Measurements from ENCODE around the gene IL12RB1.
"Not testable (repeated sequence)": the region's sequence is repeated elsewhere in the genome, so short reads cannot be mapped to it uniquely, and the experiment has no call there.

Gene IL12RB1

GRCh38 chr19:18110609-18111232 lies 24.0 kb upstream of the IL12RB1 start:
- DNase-seq, result no peak

DNA sequence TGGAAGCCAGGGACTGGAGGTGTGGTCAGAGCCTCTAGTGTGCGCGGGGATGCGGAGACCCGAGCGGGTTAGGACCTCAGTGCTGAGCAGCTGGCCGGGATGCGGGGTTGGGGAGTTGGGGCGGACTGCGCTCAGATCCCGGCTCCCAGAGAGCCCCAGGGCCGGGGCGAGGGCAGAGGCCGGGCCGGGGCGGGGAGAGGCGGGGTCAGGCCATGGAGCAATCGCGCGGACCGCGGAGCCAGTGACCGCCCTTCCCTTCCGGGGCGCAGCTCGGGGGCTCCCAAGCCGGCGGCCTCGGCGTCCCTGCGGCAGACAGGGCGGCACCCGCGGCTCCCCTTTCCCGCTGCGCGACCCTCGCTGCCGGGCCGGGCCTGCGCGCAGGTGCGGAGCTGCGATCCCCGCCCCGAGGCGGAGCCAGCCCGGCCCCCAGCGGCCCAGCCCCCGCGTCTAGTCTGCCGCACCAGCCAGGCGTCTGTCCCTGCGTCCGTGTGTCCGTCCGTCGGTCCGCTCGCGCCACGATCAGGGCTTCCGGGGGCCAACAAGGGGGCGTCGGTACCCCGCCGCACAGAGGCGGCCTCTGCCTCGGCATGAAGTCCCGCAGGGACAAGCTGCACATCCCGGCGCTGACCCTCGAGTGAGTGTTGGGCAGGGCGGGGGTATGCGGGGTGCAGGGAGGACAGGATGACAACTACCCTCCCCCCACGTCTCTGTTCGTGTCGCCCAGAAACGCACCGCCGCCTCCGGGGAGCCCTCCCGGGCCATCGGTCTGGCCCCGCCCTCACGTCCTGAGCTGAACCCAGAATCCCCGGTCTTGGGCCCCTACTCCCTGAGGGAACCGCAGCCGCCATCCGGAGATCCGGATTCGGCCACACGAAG lies 23.2 kb upstream of the IL12RB1 start:
- DNase-seq, result peak; percentile 75

DNA sequence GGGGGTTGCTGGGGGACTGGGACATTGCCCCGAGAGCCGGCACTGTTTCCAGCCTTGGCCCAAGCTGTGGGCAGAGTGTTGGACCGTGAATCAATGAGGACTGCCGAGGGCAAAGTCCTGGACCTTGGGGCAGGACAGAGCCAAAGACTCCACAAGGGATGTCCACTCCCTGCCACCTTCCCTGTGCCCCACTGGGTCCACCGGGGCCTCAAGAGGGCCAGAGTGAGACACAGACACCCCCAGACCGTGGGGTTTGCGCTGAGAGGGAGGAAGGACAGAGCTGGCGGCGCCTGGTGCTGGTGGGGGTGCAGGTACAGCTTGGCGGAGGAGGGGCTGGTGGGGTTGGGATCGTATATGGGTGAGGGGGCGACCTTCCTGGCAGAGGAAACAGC lies 22.6 kb upstream of the IL12RB1 start:
- no peak for DNase-seq

GRCh38 chr19:18108897-18109296 lies 22.2 kb upstream of the IL12RB1 start:
- DNase-seq, result no peak

DNA sequence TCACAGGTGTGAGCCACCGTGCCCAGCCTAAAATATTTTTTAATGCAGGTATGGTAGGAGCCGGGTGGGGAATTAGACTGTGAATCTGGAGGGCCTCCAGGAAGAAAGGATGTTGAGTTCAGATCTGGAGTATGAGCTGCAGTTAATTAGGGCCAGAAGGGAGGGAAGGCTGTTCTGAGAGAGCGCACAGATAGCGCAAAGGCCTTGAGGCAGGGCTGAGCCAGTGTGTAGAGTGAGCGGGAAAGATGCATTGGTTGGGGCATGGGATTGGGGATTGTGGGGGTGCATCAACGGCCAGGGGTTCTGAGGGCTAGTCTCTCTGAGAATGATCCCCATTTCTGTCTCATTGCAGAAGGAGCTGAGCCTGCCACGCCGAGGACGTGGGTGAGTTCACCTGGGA lies 20.5 kb upstream of the IL12RB1 start:
- no peak for DNase-seq

DNA sequence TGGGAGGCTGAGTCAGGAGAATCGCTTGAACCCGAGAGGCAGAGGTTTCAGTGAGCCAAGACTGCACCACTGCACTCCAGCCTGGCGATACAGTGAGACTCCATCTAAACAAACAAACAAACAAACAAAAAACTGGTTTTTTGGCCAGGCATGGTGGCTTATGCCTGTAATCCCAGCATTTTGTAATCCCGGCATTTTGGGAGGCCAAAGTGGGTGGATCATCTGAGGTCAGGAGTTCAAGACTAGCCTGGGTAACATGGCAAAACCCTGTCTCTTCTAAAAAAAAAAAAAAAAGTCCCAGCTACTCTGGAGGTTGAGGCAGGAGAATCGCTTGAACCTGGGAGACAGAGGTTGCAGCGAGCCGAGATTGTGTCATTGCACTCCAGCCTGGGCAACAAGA lies 18.5 kb upstream of the IL12RB1 start:
- DNase-seq, result not testable (repeated sequence)

DNA sequence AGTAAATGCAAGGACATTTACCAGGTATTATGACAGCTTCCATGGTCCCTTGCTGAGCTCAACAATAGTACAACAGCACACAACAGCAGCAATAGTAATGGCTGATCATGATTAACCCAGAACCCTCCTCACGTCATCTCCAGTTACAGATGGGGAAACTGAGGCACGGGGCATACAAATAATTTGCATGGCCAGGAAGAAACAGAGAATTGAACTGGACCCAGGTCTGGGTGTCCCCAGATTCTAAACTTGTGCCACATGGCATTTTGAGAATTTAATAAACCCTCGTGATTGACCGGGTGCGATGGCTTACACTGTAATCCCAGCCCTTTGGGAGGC lies 18.0 kb upstream of the IL12RB1 start:
- DNase-seq, result no peak

DNA sequence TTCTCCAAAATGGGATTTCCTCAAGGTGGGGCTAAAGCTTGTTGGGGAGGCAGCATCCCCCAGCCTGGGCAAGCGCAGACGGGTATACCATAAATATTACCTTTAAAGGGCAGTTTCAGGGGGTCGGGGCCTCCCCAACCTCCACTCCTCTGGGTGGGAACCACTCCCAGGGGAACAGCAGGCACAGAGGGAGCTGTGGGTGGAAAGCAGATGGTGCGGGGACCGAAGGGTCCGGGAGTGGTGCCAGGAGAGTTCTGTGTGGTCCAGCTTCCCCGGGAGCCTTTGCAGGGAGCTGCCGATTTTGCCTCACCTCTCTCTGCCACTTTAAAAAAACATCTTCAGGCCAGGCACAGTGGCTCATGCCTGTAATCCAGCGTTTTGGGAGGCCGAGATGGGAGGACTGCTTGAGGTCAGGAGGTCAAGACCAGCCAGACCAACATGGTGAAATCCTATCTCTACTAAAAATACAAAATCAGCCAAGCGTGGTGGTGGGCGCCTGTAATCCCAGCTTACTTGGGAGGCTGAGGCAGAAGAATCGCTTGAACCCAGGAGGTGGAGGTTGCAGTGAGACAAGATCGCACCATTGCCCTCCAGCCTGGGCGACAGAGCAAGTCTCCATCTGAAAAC lies 16.3 kb upstream of the IL12RB1 start:
- DNase-seq, result no peak

GRCh38 chr19:18101268-18101667 lies 14.5 kb upstream of the IL12RB1 start:
- DNase-seq, result no peak

DNA sequence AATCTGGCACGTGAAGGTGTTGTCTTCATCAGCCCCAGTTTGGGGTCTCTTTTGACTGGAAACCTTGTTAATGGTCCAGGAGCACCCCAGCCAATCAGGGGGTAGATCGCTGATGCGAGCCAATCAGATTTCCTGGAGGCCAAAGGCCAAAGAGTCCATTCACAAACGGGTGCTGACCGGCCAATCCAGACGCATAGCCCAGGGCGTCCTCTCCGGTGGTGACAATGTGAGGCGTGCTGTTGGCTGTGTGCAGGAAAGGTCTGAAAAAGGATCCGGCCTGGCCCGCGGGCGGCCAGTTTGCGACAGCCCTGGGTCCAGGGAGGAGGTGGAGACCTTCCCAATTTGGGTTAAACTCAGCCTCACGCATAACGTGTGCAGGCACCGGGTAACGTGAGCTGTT lies 14.0 kb upstream of the IL12RB1 start:
- no peak for DNase-seq

DNA sequence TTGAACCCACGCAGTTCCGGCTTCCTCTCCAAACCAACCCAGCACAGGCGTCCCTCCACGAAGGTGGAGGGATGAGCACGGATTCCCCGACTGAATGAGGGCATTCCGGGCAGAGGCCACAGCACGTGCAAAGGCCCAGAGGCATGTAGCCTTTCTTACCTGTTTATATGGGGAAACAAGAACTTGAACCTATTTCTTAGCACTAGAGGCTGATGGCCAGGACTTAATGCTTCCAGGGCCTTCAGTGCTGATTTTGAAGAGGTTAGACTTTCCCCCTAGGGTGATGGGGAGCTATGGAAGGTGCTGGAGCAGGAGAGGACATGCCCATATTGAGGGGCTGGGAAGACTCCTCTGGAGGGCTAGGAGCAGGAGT lies 12.9 kb upstream of the IL12RB1 start:
- DNase-seq, result no peak

DNA sequence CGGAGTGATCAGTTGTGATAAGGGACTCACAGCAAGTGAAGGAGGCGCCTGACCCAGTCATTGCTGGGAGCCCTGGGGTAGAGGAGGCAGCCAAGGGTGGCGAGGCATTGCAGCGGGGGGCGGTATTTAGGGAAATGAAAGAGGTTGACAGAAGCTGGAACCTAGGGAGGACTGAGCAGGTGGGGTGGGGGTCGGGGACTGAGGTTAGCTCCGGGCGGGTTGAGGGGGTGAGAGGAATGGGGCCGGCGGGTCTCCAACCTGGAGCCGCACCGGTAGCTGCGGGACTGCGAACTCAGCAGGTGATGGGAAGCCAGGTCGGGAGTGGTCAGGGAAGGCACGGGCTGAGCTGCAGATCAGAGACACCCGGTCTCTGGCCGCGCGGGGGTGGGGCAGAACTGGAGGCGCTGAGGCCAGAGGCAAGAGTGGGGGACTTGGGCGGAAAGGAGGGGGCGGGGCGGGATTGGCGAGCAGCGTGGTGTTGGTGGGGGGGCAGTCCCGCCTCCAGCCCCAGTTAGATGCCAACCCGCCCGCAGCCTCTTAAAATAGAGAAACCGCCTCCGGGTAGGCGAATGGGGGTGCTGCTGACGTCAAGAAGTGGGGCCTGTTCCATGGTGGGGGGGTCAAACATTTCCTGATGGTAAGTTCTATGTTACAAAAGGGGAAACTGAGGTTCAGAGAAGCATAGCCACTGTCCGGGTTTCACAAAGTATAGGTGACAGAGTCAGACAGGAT lies 12.3 kb upstream of the IL12RB1 start:
- DNase-seq, result peak; percentile 62

GRCh38 chr19:18097993-18098890 lies 11.5 kb upstream of the IL12RB1 start:
- DNase-seq, result no peak

DNA sequence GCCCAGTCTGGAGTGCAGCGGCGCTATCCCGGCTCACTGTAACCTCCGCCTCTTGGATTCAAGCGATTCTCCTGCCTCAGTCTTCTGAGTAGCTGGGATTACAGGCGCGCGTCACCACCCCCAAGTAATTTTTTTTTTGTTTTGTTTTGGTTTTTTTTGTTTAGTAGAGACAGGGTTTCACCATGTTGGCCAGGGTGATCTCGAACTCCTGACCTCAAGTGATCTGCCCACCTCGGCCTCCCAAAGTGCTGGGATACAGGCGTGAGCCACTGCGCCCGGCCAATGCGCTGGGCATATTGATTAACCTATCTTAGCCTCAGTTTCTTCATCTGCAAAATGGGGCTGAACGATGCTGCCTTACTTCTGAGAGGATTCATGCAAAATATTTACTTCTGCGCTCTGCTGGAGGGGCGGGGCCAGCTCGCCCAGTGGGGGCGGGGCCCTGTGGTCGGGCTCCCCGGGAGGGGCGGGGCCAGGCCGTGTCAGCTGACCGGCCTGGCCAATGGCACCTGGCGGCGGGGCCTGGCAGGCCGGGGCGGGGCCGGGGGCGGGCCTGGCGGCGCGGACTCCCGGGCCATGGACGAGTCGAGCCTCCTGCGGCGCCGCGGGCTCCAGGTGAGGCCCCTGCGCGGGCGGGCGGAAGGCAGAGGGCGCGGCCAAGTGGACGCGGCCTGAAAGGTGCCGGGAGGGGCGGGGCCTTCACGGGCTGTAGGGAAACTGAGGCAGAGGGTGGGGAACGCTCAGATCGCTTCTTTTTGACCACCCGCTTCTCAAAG lies 10.7 kb upstream of the IL12RB1 start, which contains the start of gene MAST3:
Gene MAST3, plus strand, starts transcription at position 562 of the 776 bp plus-strand sequence. Its CDS starts 15 bp downstream, at position 577.
- peak; percentile 95 for DNase-seq

DNA sequence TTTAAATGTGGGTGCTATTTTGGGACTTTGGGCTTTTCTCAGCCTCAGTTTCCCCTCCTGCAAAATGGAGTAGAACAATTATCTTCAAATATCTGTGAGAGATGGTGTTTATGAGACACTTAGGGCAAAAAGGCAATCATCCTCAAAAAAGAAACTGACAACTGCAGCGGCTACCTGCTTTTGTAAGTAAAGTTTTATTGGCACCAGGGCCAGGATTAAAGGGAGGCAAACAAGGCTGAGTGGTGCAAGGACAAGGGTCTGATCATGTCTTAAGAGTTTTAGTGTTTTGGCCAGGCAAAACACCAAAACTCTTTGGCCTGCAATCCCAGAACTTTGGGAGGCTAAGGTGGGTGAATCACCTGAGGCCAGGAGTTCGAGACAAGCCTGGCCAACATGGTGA lies 9.5 kb upstream of the IL12RB1 start:
- DNase-seq, result no peak

DNA sequence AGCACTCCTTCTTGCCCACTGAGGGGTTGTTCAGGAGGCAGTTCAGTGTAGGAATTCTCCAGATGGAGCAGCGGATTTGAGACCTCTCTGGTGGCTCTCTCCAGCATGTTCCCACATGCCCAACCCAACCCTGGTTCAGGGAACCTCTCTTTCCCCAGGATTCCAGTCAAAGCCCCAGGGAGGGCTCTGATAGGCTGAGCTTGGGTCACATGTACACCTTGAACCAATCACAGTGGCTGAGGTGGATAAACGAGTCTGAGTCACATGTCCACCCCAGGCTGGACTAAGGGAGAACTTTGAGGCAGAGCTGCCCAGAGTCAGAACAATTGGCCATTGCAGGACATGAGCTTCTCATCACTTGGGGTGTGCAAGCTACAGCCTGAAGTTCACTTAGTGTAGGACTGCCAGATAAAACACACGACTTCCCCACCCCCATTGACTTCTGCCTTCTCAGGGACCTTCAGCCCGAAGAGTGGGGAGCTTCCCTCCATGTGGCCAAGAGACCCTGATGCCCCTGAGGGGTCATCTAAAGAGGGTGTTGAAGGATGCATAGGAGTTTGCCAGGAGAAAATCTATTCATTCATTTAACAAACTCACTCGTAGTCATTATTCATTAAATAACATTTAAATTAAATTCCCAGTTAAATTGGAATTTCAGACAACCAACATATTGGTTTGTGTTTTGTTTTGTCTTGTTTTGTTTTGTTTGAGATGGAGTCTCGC lies 6.9 kb upstream of the IL12RB1 start:
- no peak for DNase-seq

- peak; percentile 91 for DNase-seq
Measured at GRCh38 chr19:18091217-18091608, 4.5 kb upstream of the IL12RB1 start.

DNA sequence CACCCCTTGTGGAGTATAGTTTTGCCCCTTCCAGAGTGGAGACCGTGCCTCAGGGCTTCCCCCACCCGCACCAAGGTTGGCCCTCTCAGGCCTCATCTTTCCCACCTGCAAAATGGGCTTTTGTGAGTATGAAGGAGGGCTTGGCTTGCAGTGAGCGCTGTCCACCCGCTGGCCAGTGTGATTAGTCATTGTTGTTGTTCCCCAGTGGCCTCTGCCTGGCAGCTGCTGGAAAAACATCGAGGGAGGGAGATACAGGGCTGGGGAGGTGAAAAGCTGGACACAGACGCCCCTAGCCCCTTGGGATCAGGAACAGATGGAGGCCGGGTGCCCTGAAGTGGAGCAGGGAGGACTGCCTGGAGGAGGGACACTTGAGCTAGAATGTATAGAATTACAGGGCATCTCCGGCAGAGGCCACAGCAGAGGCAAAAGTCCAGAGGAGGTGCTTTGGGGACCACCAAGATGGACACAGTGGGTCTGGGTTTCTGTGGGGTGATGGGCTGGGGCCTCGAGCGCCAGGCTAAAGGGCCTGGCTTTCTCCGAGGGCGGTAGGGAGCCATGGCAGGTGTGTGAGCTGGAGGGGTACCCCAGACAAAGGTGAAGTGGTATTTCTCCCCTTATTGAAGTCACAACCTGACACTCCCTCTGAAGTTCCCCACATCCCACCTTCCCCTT lies 3.9 kb upstream of the IL12RB1 start:
- DNase-seq, result no peak

DNA sequence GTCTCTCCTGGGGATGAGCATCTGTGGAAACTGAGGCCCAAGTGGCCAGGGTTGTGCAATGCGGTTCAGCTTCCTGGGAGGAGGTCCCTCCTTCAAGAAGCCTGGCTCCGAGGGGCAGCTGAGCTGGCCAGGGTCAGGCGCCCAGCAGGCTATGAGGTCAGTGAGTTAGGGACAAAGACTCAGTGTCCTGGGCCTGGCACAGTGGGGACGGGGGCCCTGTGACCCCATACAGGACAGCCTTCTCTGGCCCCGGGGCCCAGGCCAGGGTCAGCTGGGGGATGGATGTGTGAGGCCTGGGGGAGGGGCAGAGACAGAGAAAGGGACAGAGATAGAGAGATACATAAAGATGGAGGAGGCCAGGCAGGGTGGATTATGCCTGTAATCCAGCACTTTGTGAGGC lies 3.0 kb upstream of the IL12RB1 start:
- DNase-seq, result no peak

- DNase-seq, result peak; percentile 73
Measured at GRCh38 chr19:18089096-18089541, 2.4 kb upstream of the IL12RB1 start.

Data from stimulated activated CD4-positive, alpha-beta T cell treated with anti-CD3 and anti-CD28 coated beads, Interleukin-15, amount 100 ng/mL, for 24 hours (primary cell).